HG03159 (cell line): ENCODE measurements around the gene LCE3E.
"Not testable (repeated sequence)": the region's sequence is repeated elsewhere in the genome, so short reads cannot be mapped to it uniquely, and the experiment has no call there.

ENCODE experiments used
- ATAC-seq: cut with Tn5 transposase; IDR thresholded peaks from one replicate; pipeline ENCODE4 v1.9.1; 2021; ENCODE audit warnings: mild to moderate bottlenecking, moderate library complexity; ENCODE audit not compliant: unreplicated experiment

The LCE3E gene

GRCh38 chr1:152566681-152567080, at the start of gene LCE3E:
TSS of gene LCE3E (minus strand) at chr1:152566780. CDS start at chr1:152566208, 572 bp downstream.
- ATAC-seq = no peak

- no peak for ATAC-seq
Observed at GRCh38 chr1:152613511-152613910, 46.9 kb upstream of the LCE3E start, which contains the start of gene LCE3B. TSS of gene LCE3B (plus strand) at chr1:152613811. CDS start at chr1:152613811, 0 bp downstream.

- no peak for ATAC-seq
Observed at GRCh38 chr1:152599934-152600333, 33.4 kb upstream of the LCE3E start, which contains the start of gene LCE3C. TSS of gene LCE3C (plus strand) at chr1:152600234. CDS start at chr1:152600732, 498 bp downstream.

GRCh38 chr1:152596986-152597385, 30.4 kb upstream of the LCE3E start:
- no peak for ATAC-seq

- ATAC-seq = no peak
Observed at GRCh38 chr1:152585586-152585985, 19.0 kb upstream of the LCE3E start.

- no peak for ATAC-seq
Observed at GRCh38 chr1:152582647-152583046, 16.1 kb upstream of the LCE3E start.

- no peak for ATAC-seq
Observed at GRCh38 chr1:152580433-152580832, 13.9 kb upstream of the LCE3E start, which contains the start of gene LCE3D. TSS of gene LCE3D (minus strand) at chr1:152580516. CDS start at chr1:152579936, 580 bp downstream.

GRCh38 chr1:152579526-152579925, 12.9 kb upstream of the LCE3E start:
- not testable (repeated sequence) for ATAC-seq

- ATAC-seq = no peak
Observed at GRCh38 chr1:152577168-152577567, 10.6 kb upstream of the LCE3E start.

GRCh38 chr1:152565535-152566215, 905 bp downstream of the LCE3E start:
- no peak for ATAC-seq

GRCh38 chr1:152565115-152565514, 1.5 kb downstream of the LCE3E start:
- ATAC-seq = no peak

- ATAC-seq = not testable (repeated sequence)
Observed at GRCh38 chr1:152548358-152548757, 18.2 kb downstream of the LCE3E start.

GRCh38 chr1:152546704-152547103, 19.9 kb downstream of the LCE3E start:
- no peak for ATAC-seq

- ATAC-seq = no peak
Observed at GRCh38 chr1:152543820-152544219, 22.8 kb downstream of the LCE3E start.

- no peak for ATAC-seq
Observed at GRCh38 chr1:152539901-152540300, 26.7 kb downstream of the LCE3E start.

GRCh38 chr1:152537496-152537895, 29.1 kb downstream of the LCE3E start:
- no peak for ATAC-seq

- no peak for ATAC-seq
Observed at GRCh38 chr1:152535774-152536173, 30.8 kb downstream of the LCE3E start.

GRCh38 chr1:152533327-152533938, 33.1 kb downstream of the LCE3E start:
- no peak for ATAC-seq

GRCh38 chr1:152525080-152525641, 41.4 kb downstream of the LCE3E start:
- ATAC-seq = no peak

GRCh38 chr1:152520561-152521090, 46.0 kb downstream of the LCE3E start:
- no peak for ATAC-seq

- ATAC-seq = no peak
Observed at GRCh38 chr1:152519851-152520250, 46.7 kb downstream of the LCE3E start.
